PC-9 (cell line): ENCODE measurements around the gene DNAJB2.

ENCODE experiments used
- EZH2 ChIP-seq: fragments of 200-600 bp; sonication (generic); IDR thresholded peaks from 2 replicates; pipeline ENCODE4 v1.8.0; 2017; ENCODE audit warnings: antibody characterized with exemption, low read depth
- TF ChIP-seq, protein P1 (sequence below): fragments of 200-600 bp; sonication (generic); conservative IDR thresholded peaks from 2 replicates; pipeline ENCODE4 v1.6.1; 2017; ENCODE audit warnings: mixed run types, antibody characterized with exemption, mild to moderate bottlenecking, moderate library complexity

DNA sequence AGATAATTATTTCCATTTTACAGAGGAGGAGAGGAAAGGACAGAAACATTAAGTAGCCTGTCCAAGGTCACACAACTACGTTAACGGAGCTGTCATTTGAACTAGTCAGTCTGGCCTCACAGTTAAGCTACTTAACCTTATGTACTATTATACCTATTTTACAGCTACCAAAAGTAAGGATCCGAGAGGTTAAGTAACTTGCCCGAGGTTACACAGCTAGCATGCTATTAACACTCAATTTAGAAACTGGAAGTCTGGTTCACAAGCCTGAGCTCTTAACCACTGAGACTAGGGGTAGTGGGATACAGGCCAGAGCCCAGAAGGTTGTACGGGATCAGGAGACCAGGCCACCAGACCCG is 34.4 kb upstream of the DNAJB2 start:
- TF ChIP-seq, protein P1, sequence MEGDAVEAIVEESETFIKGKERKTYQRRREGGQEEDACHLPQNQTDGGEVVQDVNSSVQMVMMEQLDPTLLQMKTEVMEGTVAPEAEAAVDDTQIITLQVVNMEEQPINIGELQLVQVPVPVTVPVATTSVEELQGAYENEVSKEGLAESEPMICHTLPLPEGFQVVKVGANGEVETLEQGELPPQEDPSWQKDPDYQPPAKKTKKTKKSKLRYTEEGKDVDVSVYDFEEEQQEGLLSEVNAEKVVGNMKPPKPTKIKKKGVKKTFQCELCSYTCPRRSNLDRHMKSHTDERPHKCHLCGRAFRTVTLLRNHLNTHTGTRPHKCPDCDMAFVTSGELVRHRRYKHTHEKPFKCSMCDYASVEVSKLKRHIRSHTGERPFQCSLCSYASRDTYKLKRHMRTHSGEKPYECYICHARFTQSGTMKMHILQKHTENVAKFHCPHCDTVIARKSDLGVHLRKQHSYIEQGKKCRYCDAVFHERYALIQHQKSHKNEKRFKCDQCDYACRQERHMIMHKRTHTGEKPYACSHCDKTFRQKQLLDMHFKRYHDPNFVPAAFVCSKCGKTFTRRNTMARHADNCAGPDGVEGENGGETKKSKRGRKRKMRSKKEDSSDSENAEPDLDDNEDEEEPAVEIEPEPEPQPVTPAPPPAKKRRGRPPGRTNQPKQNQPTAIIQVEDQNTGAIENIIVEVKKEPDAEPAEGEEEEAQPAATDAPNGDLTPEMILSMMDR, result no peak
- no peak for TF ChIP-seq EZH2
